SK-N-SH (cell line): ENCODE data around the gene MEIS2. TPM values are rescaled to one million over a fixed set of nuclear protein-coding genes. Genes with fewer than 3 reads are reported as not detected.

Source experiments
- CTCF ChIA-PET: fragments of 300-600, 350-600 bp; formaldehyde crosslinking; extraction: SDS; loops from one replicate; lab custom pipeline; 2021; lab: Yijun Ruan, JAX
- POLR2A ChIA-PET: fragments of 350-600 bp; sonication (Branson Sonifier 250); formaldehyde crosslinking; extraction: SDS; loops from one replicate; lab custom pipeline; 2020; ENCODE audit warnings: antibody characterized with exemption, inconsistent platforms; lab: Yijun Ruan, JAX
- DNase-seq: peaks from one replicate; pipeline ENCODE4 v3.0.0; 2012
- H2AFZ ChIP-seq: fragments of 200-600 bp; sonication (generic); 2 replicates; pipeline ENCODE4 v1.8.1; 2016; ENCODE audit warnings: antibody characterized with exemption, mild to moderate bottlenecking, low read depth
- H3F3A ChIP-seq: fragments of 200-600 bp; sonication (generic); replicated peaks from 2 replicates; pipeline ENCODE3; 2016; ENCODE audit warnings: antibody characterized with exemption, mild to moderate bottlenecking; ENCODE audit not compliant: insufficient read depth
- H3K27ac ChIP-seq, 2 experiments: fragments of 200-500 bp in 1 of 2; fragments of 200-600 bp in 1 of 2; sonication (Bioruptor generic) in 1 of 2; sonication (generic), shearing (Covaris generic) in 1 of 2; 2 replicates each; pipeline versions ENCODE4 v1.5.1 to v1.6.1; 2014 to 2016; ENCODE audit warnings: low read depth in 2 of 2, inconsistent platforms in 1 of 2, low read length in 1 of 2, mild to moderate bottlenecking in 1 of 2, mixed read lengths in 1 of 2
- H3K27me3 ChIP-seq: fragments of 200-600 bp; sonication (generic), shearing (Covaris generic); 2 replicates; pipeline ENCODE4 v1.6.1; 2016; ENCODE audit warnings: mixed run types; ENCODE audit not compliant: insufficient read depth
- H3K36me3 ChIP-seq, 2 experiments: fragments of 200-500 bp in 1 of 2; fragments of 200-600 bp in 1 of 2; sonication (Bioruptor generic) in 1 of 2; sonication (generic) in 1 of 2; replicated peaks in 1 of 2; 2 replicates each; pipeline versions ENCODE3 to v1.5.1; 2014 to 2016; ENCODE audit warnings: low read length in 1 of 2, mild to moderate bottlenecking in 1 of 2; ENCODE audit not compliant: insufficient read depth in 2 of 2, control insufficient read depth in 1 of 2
- H3K4me1 ChIP-seq, 2 experiments: fragments of 200-500 bp in 1 of 2; fragments of 200-600 bp in 1 of 2; sonication (Bioruptor generic) in 1 of 2; sonication (generic), shearing (Covaris generic) in 1 of 2; 2 replicates each; pipeline versions ENCODE4 v1.5.1 to v1.6.1; 2014 to 2016; ENCODE audit warnings: low read depth in 1 of 2, low read length in 1 of 2, mixed run types in 1 of 2; ENCODE audit not compliant: insufficient read depth in 2 of 2, control insufficient read depth in 1 of 2
- H3K4me2 ChIP-seq: fragments of 200-600 bp; sonication (generic), shearing (Covaris generic); 2 replicates; pipeline ENCODE4 v1.6.1; 2017; ENCODE audit warnings: mixed run types
- H3K4me3 ChIP-seq, 2 experiments: fragments of 200-500 bp in 1 of 2; fragments of 200-600 bp in 1 of 2; sonication (Bioruptor generic) in 1 of 2; sonication (generic), shearing (Covaris generic) in 1 of 2; 2 replicates each; pipeline versions ENCODE4 v1.5.1 to v1.8.1; 2014 to 2016; ENCODE audit warnings: low read depth in 2 of 2, inconsistent platforms in 1 of 2, low read length in 1 of 2, mild to moderate bottlenecking in 1 of 2, mixed read lengths in 1 of 2, moderate library complexity in 1 of 2
- H3K79me2 ChIP-seq: fragments of 200-600 bp; sonication (generic); 2 replicates; pipeline ENCODE4 v1.8.1; 2017; ENCODE audit warnings: mild to moderate bottlenecking; ENCODE audit not compliant: insufficient read depth
- H3K9ac ChIP-seq: fragments of 200-600 bp; sonication (generic); 2 replicates; pipeline ENCODE4 v1.6.1; 2017; ENCODE audit warnings: mixed run types
- H3K9me2 ChIP-seq: fragments of 200-600 bp; sonication (generic); 2 replicates; pipeline ENCODE4 v1.6.1; 2017; ENCODE audit warnings: mixed run types
- H3K9me3 ChIP-seq: fragments of 200-600 bp; sonication (generic); 2 replicates; pipeline ENCODE4 v1.6.1; 2017; ENCODE audit warnings: mixed run types, mild to moderate bottlenecking, moderate library complexity
- H4K20me1 ChIP-seq: fragments of 200-600 bp; sonication (generic); 2 replicates; pipeline ENCODE4 v1.6.1; 2017; ENCODE audit warnings: mild to moderate bottlenecking, mixed run types; ENCODE audit not compliant: insufficient read depth
- CHD2 ChIP-seq: fragments of 150-350 bp; IDR thresholded peaks from 2 replicates; pipeline ENCODE4 v1.6.1; 2018; ENCODE audit warnings: low read length; ENCODE audit not compliant: partially characterized antibody
- ELF1 ChIP-seq: IDR thresholded peaks from 2 replicates; pipeline ENCODE4 v1.4.0; 2012
- EP300 ChIP-seq, 2 experiments: IDR thresholded peaks; 2 replicates each; pipeline versions ENCODE4 v1.4.0 to v1.6.1; 2012; ENCODE audit warnings: borderline replicate concordance in 1 of 2, low read depth in 1 of 2, low read length in 1 of 2
- EZH2phosphoT487 ChIP-seq: fragments of 200-600 bp; sonication (generic); IDR thresholded peaks from 2 replicates; pipeline ENCODE4 v1.6.1; 2017; ENCODE audit warnings: low read depth, mixed run types, mild to moderate bottlenecking, antibody characterized with exemption, moderate library complexity, borderline replicate concordance
- FOXJ3 ChIP-seq: sonication (generic); formaldehyde crosslinking; IDR thresholded peaks from 2 replicates; pipeline ENCODE4 v1.5.1; 2020; ENCODE audit warnings: mild to moderate bottlenecking, missing genetic modification reagents
- GATA2 ChIP-seq: sonication (generic); formaldehyde crosslinking; IDR thresholded peaks from 2 replicates; pipeline ENCODE4 v1.5.0; 2020; ENCODE audit warnings: mild to moderate bottlenecking, missing genetic modification reagents
- NRF1 ChIP-seq: IDR thresholded peaks from 2 replicates; pipeline ENCODE4 v1.6.1; 2012; ENCODE audit warnings: low read depth, mild to moderate bottlenecking, low read length
- POLR2AphosphoS5 ChIP-seq: IDR thresholded peaks from 2 replicates; pipeline ENCODE4 v1.6.1; 2012; ENCODE audit warnings: low read depth, low read length
- RAD21 ChIP-seq: IDR thresholded peaks from 2 replicates; pipeline ENCODE4 v1.6.1; 2012; ENCODE audit warnings: mild to moderate bottlenecking, low read length
- RCOR1 ChIP-seq: fragments of 150-350 bp; IDR thresholded peaks from 2 replicates; pipeline ENCODE4 v1.6.1; 2017; ENCODE audit warnings: antibody characterized with exemption, low read length
- SMC3 ChIP-seq: IDR thresholded peaks from 2 replicates; pipeline ENCODE4 v1.6.1; 2012; ENCODE audit warnings: low read depth, low read length, improper control_type of control experiment
- TEAD4 ChIP-seq: IDR thresholded peaks from 2 replicates; pipeline ENCODE4 v1.4.0; 2012; ENCODE audit warnings: mild to moderate bottlenecking, borderline replicate concordance; ENCODE audit not compliant: insufficient read depth
- USF1 ChIP-seq: IDR thresholded peaks from 2 replicates; pipeline ENCODE4 v1.4.0; 2012; ENCODE audit warnings: low read depth, borderline replicate concordance
- WGBS: methylation state at CpG from one replicate; pipeline ENCODE4 v1.1.6; 2017; ENCODE audit warnings: low lambda C conversion rate; 5-methylcytosine and 5-hydroxymethylcytosine counted together
- polyA plus RNA-seq, 3 experiments: library from polyadenylated mRNA; depleted of rRNA; stranded (reverse); fragments of >200 nt; gene quantifications; 2 replicates each; pipeline ENCODE4 v1.2.3, GENCODE V29; 2012
- TF ChIP-seq, protein P1 (sequence below): IDR thresholded peaks from 2 replicates; pipeline ENCODE4 v1.6.1; 2012; ENCODE audit warnings: mild to moderate bottlenecking, low read depth, low read length, moderate library complexity
- TF ChIP-seq, protein P2 (sequence below): IDR thresholded peaks from 2 replicates; pipeline ENCODE4 v1.4.0; 2012; ENCODE audit warnings: low read depth

Gene MEIS2
- polyA plus RNA-seq, 1 of the 3 experiments (the other 2 are of a cell fraction), result 146 TPM

DNA sequence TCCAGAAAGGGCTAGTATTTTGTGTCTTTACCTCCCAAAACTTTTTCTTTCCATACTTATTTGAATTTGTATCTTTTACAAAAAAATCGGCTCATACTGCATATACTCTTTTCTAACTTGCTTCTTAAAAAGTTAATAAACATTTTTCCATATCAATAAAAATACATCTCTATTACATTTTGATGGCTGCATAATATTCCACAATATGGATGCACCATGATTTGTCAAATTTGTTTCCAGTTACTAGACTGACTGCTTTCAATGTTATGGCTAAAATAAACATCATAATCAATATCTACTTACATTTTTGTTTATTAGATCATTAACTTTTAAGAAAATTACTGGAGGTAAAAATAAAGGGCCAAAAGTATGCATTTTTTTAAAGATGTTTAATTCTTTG lies 121.7 kb downstream of the MEIS2 start:
- TF ChIP-seq POLR2AphosphoS5 (0 out of 2 replicates have a peak, but pooled peaks have one; percentile 4), EZH2phosphoT487 (no peak)
- TF ChIP-seq, all 33 proteins: peak for 1
- ChIA-PET POLR2A (no interaction called here), CTCF (no interaction called here)
- H2AFZ ChIP-seq, result no peak overlapping the region
- peaks cover 0 to 2% of the 10 kb centered on the region in 2 experiments; a peak in 1 of 4 replicates for H3K4me1 ChIP-seq
- peak overlapping the region in 1 of 2 experiments; percentile 68; a peak in 2 of 4 replicates for H3K27ac ChIP-seq
- 82% methylated on average over 1 of the region's 1 CpG for WGBS
- no peaks in the 10 kb centered on the region for H3K27me3 ChIP-seq
- H3K79me2 ChIP-seq, result peaks cover 45% of the 10 kb centered on the region
- peaks cover 9% of the 10 kb centered on the region; the same call in 1 of the 2 replicates for H3K9me3 ChIP-seq
- H3F3A ChIP-seq, result peaks cover 42% of the 10 kb centered on the region
- H3K4me2 ChIP-seq, result no peak overlapping the region
- H3K9ac ChIP-seq, result no peak overlapping the region
- H4K20me1 ChIP-seq, result peaks cover 12% of the 10 kb centered on the region; the same call in 1 of the 2 replicates
- no peaks in the 10 kb centered on the region for H3K9me2 ChIP-seq
- H3K36me3 ChIP-seq, result peaks cover 52 to 66% of the 10 kb centered on the region in 2 experiments
- no peak for DNase-seq
- no peak overlapping the region for H3K4me3 ChIP-seq

DNA sequence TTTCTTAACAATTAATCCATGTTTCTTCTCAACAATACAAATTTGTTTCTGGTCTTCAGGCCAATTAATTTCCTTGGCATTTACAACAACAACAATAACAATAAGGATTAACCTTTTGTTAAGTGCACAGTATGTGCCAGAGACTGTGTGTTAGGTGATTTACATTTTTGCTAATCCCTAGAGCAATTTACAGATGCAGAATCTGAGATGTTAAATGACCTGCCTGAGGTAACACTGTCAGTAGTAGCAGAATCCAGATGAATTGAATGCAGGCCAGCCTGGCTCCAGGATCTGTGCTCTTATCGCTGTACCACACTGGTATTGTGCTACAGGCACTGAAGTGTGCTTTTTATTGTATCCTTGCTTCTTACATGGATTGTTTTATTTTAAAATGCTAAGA lies 122.2 kb downstream of the MEIS2 start:
- no peak overlapping the region for H3K4me3 ChIP-seq
- H3K79me2 ChIP-seq, result peaks cover 42% of the 10 kb centered on the region
- no peak overlapping the region for H2AFZ ChIP-seq
- no peak overlapping the region for H3K4me2 ChIP-seq
- 0 out of 2 replicates have a peak, but pooled peaks cover 4% of the 10 kb centered on the region for H3K9me3 ChIP-seq
- peaks cover 0 to 2% of the 10 kb centered on the region in 2 experiments; a peak in 1 of 4 replicates for H3K4me1 ChIP-seq
- no peak for DNase-seq
- POLR2A ChIA-PET, result no interaction called here
- WGBS, result 100% methylated on average over 1 of the region's 1 CpG
- peaks cover 12% of the 10 kb centered on the region; the same call in 1 of the 2 replicates for H4K20me1 ChIP-seq
- H3K9me2 ChIP-seq, result no peaks in the 10 kb centered on the region
- CTCF ChIA-PET, result no interaction called here
- H3K27ac ChIP-seq, result peak overlapping the region in 1 of 2 experiments; percentile 68; a peak in 2 of 4 replicates
- peaks cover 38% of the 10 kb centered on the region for H3F3A ChIP-seq
- H3K36me3 ChIP-seq, result peaks cover 55 to 65% of the 10 kb centered on the region in 2 experiments
- TF ChIP-seq, protein P1, sequence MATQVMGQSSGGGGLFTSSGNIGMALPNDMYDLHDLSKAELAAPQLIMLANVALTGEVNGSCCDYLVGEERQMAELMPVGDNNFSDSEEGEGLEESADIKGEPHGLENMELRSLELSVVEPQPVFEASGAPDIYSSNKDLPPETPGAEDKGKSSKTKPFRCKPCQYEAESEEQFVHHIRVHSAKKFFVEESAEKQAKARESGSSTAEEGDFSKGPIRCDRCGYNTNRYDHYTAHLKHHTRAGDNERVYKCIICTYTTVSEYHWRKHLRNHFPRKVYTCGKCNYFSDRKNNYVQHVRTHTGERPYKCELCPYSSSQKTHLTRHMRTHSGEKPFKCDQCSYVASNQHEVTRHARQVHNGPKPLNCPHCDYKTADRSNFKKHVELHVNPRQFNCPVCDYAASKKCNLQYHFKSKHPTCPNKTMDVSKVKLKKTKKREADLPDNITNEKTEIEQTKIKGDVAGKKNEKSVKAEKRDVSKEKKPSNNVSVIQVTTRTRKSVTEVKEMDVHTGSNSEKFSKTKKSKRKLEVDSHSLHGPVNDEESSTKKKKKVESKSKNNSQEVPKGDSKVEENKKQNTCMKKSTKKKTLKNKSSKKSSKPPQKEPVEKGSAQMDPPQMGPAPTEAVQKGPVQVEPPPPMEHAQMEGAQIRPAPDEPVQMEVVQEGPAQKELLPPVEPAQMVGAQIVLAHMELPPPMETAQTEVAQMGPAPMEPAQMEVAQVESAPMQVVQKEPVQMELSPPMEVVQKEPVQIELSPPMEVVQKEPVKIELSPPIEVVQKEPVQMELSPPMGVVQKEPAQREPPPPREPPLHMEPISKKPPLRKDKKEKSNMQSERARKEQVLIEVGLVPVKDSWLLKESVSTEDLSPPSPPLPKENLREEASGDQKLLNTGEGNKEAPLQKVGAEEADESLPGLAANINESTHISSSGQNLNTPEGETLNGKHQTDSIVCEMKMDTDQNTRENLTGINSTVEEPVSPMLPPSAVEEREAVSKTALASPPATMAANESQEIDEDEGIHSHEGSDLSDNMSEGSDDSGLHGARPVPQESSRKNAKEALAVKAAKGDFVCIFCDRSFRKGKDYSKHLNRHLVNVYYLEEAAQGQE, result no peak
- TF ChIP-seq RCOR1 (no peak), SMC3 (no peak), EP300 (IDR thresholded peaks at IDR 0.05; ENCODE audit: borderline replicate concordance in 1 of 2, low read depth in 1 of 2, low read length in 1 of 2) (peak in 1 of 2 experiments; percentile 9; a peak in 1 of 4 replicates)
- H3K9ac ChIP-seq, result no peak overlapping the region
- H3K27me3 ChIP-seq, result no peaks in the 10 kb centered on the region

GRCh38 chr15:36977659-36978058 lies 122.7 kb downstream of the MEIS2 start:
- H3K9ac ChIP-seq, result no peak overlapping the region
- POLR2A ChIA-PET, result no interaction called here
- H3F3A ChIP-seq, result peaks cover 38% of the 10 kb centered on the region
- H3K27me3 ChIP-seq, result no peaks in the 10 kb centered on the region
- H3K9me2 ChIP-seq, result no peaks in the 10 kb centered on the region
- H3K4me1 ChIP-seq, result peaks cover 0 to 2% of the 10 kb centered on the region in 2 experiments; a peak in 1 of 4 replicates
- peaks cover 12% of the 10 kb centered on the region; the same call in 1 of the 2 replicates for H4K20me1 ChIP-seq
- 0 out of 2 replicates have a peak, but pooled peaks cover 4% of the 10 kb centered on the region for H3K9me3 ChIP-seq
- no peak overlapping the region for H3K4me2 ChIP-seq
- no peak overlapping the region for H3K4me3 ChIP-seq
- DNase-seq, result no peak
- no peak for TF ChIP-seq CHD2
- TF ChIP-seq RAD21, result no peak
- no peak for TF ChIP-seq POLR2AphosphoS5
- 0 out of 2 replicates have a peak, but pooled peaks have one; percentile 13 for TF ChIP-seq RCOR1
- no peak for TF ChIP-seq NRF1
- no peak for TF ChIP-seq TEAD4
- TF ChIP-seq, protein P2, sequence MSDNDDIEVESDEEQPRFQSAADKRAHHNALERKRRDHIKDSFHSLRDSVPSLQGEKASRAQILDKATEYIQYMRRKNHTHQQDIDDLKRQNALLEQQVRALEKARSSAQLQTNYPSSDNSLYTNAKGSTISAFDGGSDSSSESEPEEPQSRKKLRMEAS, result no peak
- no peak for TF ChIP-seq EP300 (IDR thresholded peaks at IDR 0.05; ENCODE audit: borderline replicate concordance in 1 of 2, low read depth in 1 of 2, low read length in 1 of 2)
- TF ChIP-seq FOXJ3, result no peak
- peak; percentile 28; the same call in 1 of the 2 replicates for TF ChIP-seq GATA2 (CRISPR knock-in tag)
- TF ChIP-seq USF1, result no peak
- TF ChIP-seq ELF1, result no peak
- H3K79me2 ChIP-seq, result peaks cover 43% of the 10 kb centered on the region
- CTCF ChIA-PET, result no interaction called here
- H2AFZ ChIP-seq, result no peak overlapping the region
- H3K27ac ChIP-seq, result peak overlapping the region in 1 of 2 experiments; percentile 68; a peak in 2 of 4 replicates
- peaks cover 60 to 65% of the 10 kb centered on the region in 2 experiments for H3K36me3 ChIP-seq
